HepG2 (cell line): ENCODE data around the gene DNASE2.

Source experiments
- IRF2 ChIP-seq: IDR thresholded peaks from 2 replicates; pipeline ENCODE4 v1.6.1; 2018; ENCODE audit warnings: missing genetic modification reagents, missing compliant biosample characterization
- NR2F1 ChIP-seq, 2 experiments: fragments of 450-650 bp in 1 of 2; formaldehyde crosslinking in 1 of 2; IDR thresholded peaks; 2 replicates each; pipeline versions ENCODE4 v1.5.0 to v1.6.1; 2016 to 2020; ENCODE audit warnings: mild to moderate bottlenecking in 1 of 2, missing compliant biosample characterization in 1 of 2, missing genetic modification reagents in 1 of 2, moderate library complexity in 1 of 2
- POLR2AphosphoS5 ChIP-seq: IDR thresholded peaks from 2 replicates; pipeline ENCODE4 v1.6.1; 2012; ENCODE audit warnings: low read depth, low read length
- SMC3 ChIP-seq: IDR thresholded peaks from 2 replicates; pipeline ENCODE4 v1.6.1; 2011; ENCODE audit warnings: low read length, improper control_type of control experiment
- SP2 ChIP-seq: sonication (generic); formaldehyde crosslinking; IDR thresholded peaks from 2 replicates; pipeline ENCODE4 v1.5.1; 2020; ENCODE audit warnings: mild to moderate bottlenecking, missing genetic modification reagents
- STAG1 ChIP-seq: sonication (generic); formaldehyde crosslinking; IDR thresholded peaks from 2 replicates; pipeline ENCODE4 v1.4.0; 2020; ENCODE audit warnings: missing genetic modification reagents
- ZNF24 ChIP-seq: fragments of 450-650 bp; IDR thresholded peaks from 2 replicates; pipeline ENCODE4 v1.6.1; 2017; ENCODE audit warnings: antibody characterized with exemption, mild to moderate bottlenecking
- ZSCAN29 ChIP-seq: sonication (generic); formaldehyde crosslinking; conservative IDR thresholded peaks from 2 replicates; pipeline ENCODE4 v1.4.0; 2020; ENCODE audit warnings: mild to moderate bottlenecking, missing genetic modification reagents
- TF ChIP-seq, protein P1 (sequence below): sonication (generic); formaldehyde crosslinking; IDR thresholded peaks from 2 replicates; pipeline ENCODE4 v1.5.0; 2020; ENCODE audit warnings: mild to moderate bottlenecking, missing genetic modification reagents, moderate library complexity
- TF ChIP-seq, protein P2 (sequence below), 2 experiments: IDR thresholded peaks; 2 replicates each; pipeline ENCODE4 v1.6.1; 2011 to 2012; ENCODE audit warnings: low read length in 2 of 2, borderline replicate concordance in 1 of 2, low read depth in 1 of 2, mild to moderate bottlenecking in 1 of 2, moderate library complexity in 1 of 2
- TF ChIP-seq, protein P3 (sequence below): sonication (generic); formaldehyde crosslinking; IDR thresholded peaks from 2 replicates; pipeline ENCODE4 v1.4.0; 2020; ENCODE audit warnings: missing genetic modification reagents
- TF ChIP-seq, protein P4 (sequence below): sonication (generic); formaldehyde crosslinking; IDR thresholded peaks from 2 replicates; pipeline ENCODE4 v1.4.0; 2020; ENCODE audit warnings: missing genetic modification reagents; ENCODE audit errors: not compliant biosample characterization

DNA sequence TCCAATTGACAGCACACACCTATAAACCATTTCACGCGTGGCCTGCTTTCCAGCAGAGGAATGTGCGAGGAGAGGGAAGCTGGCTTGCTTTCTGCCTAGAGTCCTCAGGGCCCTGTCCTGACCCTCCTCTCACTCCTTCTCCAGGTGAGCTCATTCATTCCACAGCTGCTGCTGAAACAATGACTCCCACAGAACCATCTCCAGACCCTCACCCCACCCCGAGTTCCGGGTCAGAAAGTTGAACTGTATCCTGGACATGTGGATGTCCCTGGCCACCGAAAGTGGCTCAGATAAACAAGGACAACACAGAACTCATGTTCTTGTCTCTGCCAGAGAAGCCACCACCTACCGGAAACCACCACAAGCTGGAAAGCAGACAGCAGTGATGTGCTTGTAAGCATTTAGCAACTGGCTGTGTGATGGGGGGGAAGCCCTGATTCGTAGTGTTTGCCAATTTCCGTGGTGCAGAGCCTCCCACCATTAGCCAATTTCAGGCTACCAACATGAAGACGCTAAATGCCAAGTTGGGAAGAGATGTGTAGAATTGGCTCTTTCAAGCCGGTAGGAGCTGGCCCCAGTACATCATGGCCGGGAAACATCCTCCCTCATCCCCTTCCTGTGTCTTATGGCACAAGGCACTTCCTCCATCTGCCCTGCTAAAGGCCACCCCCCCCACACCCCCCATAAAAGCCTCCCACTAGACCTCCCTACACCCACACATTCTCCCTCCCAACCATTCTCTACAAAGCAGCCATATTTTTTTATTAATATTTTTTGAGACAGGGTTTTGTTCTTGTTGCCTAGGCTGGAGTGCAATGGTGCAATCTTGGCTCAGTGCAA, 32.8 kb upstream of the DNASE2 start:
- TF ChIP-seq, protein P1, sequence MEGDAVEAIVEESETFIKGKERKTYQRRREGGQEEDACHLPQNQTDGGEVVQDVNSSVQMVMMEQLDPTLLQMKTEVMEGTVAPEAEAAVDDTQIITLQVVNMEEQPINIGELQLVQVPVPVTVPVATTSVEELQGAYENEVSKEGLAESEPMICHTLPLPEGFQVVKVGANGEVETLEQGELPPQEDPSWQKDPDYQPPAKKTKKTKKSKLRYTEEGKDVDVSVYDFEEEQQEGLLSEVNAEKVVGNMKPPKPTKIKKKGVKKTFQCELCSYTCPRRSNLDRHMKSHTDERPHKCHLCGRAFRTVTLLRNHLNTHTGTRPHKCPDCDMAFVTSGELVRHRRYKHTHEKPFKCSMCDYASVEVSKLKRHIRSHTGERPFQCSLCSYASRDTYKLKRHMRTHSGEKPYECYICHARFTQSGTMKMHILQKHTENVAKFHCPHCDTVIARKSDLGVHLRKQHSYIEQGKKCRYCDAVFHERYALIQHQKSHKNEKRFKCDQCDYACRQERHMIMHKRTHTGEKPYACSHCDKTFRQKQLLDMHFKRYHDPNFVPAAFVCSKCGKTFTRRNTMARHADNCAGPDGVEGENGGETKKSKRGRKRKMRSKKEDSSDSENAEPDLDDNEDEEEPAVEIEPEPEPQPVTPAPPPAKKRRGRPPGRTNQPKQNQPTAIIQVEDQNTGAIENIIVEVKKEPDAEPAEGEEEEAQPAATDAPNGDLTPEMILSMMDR (CRISPR knock-in tag): no peak
- TF ChIP-seq NR2F1 (CRISPR knock-in tag; IDR thresholded peaks at IDR 0.05) (no peak), STAG1 (CRISPR knock-in tag) (no peak), IRF2 (CRISPR knock-in tag) (no peak), ZNF24 (no peak), SMC3 (no peak), POLR2AphosphoS5 (no peak), SP2 (CRISPR knock-in tag) (no peak), ZSCAN29 (CRISPR knock-in tag) (no peak)
- TF ChIP-seq, protein P2, sequence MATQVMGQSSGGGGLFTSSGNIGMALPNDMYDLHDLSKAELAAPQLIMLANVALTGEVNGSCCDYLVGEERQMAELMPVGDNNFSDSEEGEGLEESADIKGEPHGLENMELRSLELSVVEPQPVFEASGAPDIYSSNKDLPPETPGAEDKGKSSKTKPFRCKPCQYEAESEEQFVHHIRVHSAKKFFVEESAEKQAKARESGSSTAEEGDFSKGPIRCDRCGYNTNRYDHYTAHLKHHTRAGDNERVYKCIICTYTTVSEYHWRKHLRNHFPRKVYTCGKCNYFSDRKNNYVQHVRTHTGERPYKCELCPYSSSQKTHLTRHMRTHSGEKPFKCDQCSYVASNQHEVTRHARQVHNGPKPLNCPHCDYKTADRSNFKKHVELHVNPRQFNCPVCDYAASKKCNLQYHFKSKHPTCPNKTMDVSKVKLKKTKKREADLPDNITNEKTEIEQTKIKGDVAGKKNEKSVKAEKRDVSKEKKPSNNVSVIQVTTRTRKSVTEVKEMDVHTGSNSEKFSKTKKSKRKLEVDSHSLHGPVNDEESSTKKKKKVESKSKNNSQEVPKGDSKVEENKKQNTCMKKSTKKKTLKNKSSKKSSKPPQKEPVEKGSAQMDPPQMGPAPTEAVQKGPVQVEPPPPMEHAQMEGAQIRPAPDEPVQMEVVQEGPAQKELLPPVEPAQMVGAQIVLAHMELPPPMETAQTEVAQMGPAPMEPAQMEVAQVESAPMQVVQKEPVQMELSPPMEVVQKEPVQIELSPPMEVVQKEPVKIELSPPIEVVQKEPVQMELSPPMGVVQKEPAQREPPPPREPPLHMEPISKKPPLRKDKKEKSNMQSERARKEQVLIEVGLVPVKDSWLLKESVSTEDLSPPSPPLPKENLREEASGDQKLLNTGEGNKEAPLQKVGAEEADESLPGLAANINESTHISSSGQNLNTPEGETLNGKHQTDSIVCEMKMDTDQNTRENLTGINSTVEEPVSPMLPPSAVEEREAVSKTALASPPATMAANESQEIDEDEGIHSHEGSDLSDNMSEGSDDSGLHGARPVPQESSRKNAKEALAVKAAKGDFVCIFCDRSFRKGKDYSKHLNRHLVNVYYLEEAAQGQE (IDR thresholded peaks at IDR 0.05; ENCODE audit: borderline replicate concordance in 1 of 2, low read depth in 1 of 2, low read length in 2 of 2): no peak
- TF ChIP-seq, protein P3, sequence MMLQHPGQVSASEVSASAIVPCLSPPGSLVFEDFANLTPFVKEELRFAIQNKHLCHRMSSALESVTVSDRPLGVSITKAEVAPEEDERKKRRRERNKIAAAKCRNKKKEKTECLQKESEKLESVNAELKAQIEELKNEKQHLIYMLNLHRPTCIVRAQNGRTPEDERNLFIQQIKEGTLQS: no peak
- TF ChIP-seq, protein P4, sequence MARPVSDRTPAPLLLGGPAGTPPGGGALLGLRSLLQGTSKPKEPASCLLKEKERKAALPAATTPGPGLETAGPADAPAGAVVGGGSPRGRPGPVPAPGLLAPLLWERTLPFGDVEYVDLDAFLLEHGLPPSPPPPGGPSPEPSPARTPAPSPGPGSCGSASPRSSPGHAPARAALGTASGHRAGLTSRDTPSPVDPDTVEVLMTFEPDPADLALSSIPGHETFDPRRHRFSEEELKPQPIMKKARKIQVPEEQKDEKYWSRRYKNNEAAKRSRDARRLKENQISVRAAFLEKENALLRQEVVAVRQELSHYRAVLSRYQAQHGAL (CRISPR knock-in tag): no peak
